H9 (cell line): ENCODE results near the gene KCTD18. TPM values are rescaled to one million over a fixed set of nuclear protein-coding genes. Genes with fewer than 3 reads are reported as not detected.

ENCODE experiments used
- DNase-seq: peaks from one replicate; pipeline ENCODE4 v3.0.0-alpha.2; 2017
- H2AFZ ChIP-seq: one replicate; pipeline ENCODE4 v1.6.1; 2013; ENCODE audit warnings: mild to moderate bottlenecking, low read length, control low read depth, moderate library complexity
- H2AK5ac ChIP-seq: 2 replicates; pipeline ENCODE4 v1.6.1; 2013; ENCODE audit warnings: low read length, control low read depth, mixed read lengths; ENCODE audit not compliant: insufficient read length
- H2BK120ac ChIP-seq: one replicate; pipeline ENCODE4 v1.6.1; 2013; ENCODE audit warnings: low read depth, mild to moderate bottlenecking, low read length, control low read depth, inconsistent platforms; ENCODE audit not compliant: poor library complexity, severe bottlenecking
- H2BK12ac ChIP-seq: 2 replicates; pipeline ENCODE4 v1.6.1; 2013; ENCODE audit warnings: low read length, control low read depth, mixed read lengths, low read depth; ENCODE audit not compliant: insufficient read length
- H2BK15ac ChIP-seq: 2 replicates; pipeline ENCODE4 v1.6.1; 2013; ENCODE audit warnings: low read depth, low read length, control low read depth
- H2BK20ac ChIP-seq: one replicate; pipeline ENCODE4 v1.6.1; 2013; ENCODE audit warnings: low read depth, mild to moderate bottlenecking, low read length, control low read depth, inconsistent platforms; ENCODE audit not compliant: poor library complexity, severe bottlenecking
- H2BK5ac ChIP-seq: 2 replicates; pipeline ENCODE4 v1.6.1; 2013; ENCODE audit warnings: low read length, control low read depth, mixed read lengths; ENCODE audit not compliant: insufficient read length
- H3K14ac ChIP-seq: 2 replicates; pipeline ENCODE4 v1.6.1; 2013; ENCODE audit warnings: low read length, control low read depth; ENCODE audit not compliant: insufficient read depth
- H3K18ac ChIP-seq: 2 replicates; pipeline ENCODE4 v1.6.1; 2013; ENCODE audit warnings: low read depth, mild to moderate bottlenecking, mixed read lengths, low read length, control low read depth; ENCODE audit not compliant: insufficient read length
- H3K23ac ChIP-seq: 2 replicates; pipeline ENCODE4 v1.6.1; 2013; ENCODE audit warnings: low read length, control low read depth, mixed read lengths, low read depth; ENCODE audit not compliant: insufficient read length
- H3K23me2 ChIP-seq: 2 replicates; pipeline ENCODE4 v1.6.1; 2013; ENCODE audit warnings: low read depth, mild to moderate bottlenecking, mixed read lengths, low read length, control low read depth; ENCODE audit not compliant: insufficient read length, poor library complexity, severe bottlenecking
- H3K27ac ChIP-seq: 2 replicates; pipeline ENCODE4 v1.5.1; 2013; ENCODE audit warnings: low read length, control low read depth, mixed read lengths, low read depth; ENCODE audit not compliant: insufficient read length
- H3K27me3 ChIP-seq: 2 replicates; pipeline ENCODE4 v1.6.1; 2013; ENCODE audit warnings: low read length, control low read depth, inconsistent platforms; ENCODE audit not compliant: insufficient read depth
- H3K4ac ChIP-seq: 2 replicates; pipeline ENCODE4 v1.6.1; 2013; ENCODE audit warnings: low read depth, mild to moderate bottlenecking, control low read depth, inconsistent platforms, low read length, moderate library complexity
- H3K4me1 ChIP-seq: 2 replicates; pipeline ENCODE4 v1.6.1; 2013; ENCODE audit warnings: low read length, control low read depth, inconsistent platforms; ENCODE audit not compliant: insufficient read depth
- H3K4me2 ChIP-seq: 2 replicates; pipeline ENCODE4 v1.6.1; 2013; ENCODE audit warnings: low read length, control low read depth, mixed read lengths; ENCODE audit not compliant: insufficient read length, insufficient read depth
- H3K56ac ChIP-seq: 2 replicates; pipeline ENCODE4 v1.6.1; 2013; ENCODE audit warnings: low read depth, mild to moderate bottlenecking, mixed read lengths, low read length, control low read depth; ENCODE audit not compliant: insufficient read length
- H3K79me1 ChIP-seq: 2 replicates; pipeline ENCODE4 v1.6.1; 2013; ENCODE audit warnings: low read depth, mild to moderate bottlenecking, moderate library complexity, low read length, control low read depth, inconsistent platforms; ENCODE audit not compliant: insufficient read depth, poor library complexity, severe bottlenecking
- H3K79me2 ChIP-seq: 2 replicates; pipeline ENCODE4 v1.6.1; 2013; ENCODE audit warnings: low read length, control low read depth, inconsistent platforms; ENCODE audit not compliant: insufficient read depth
- H3K9ac ChIP-seq: 2 replicates; pipeline ENCODE4 v1.6.1; 2013; ENCODE audit warnings: low read length, control low read depth, mixed read lengths; ENCODE audit not compliant: insufficient read length; ENCODE audit errors: extremely low read depth
- H3K9me3 ChIP-seq: one replicate; pipeline ENCODE4 v1.6.1; 2013; ENCODE audit warnings: low read depth, low read length, inconsistent platforms; ENCODE audit not compliant: control insufficient read depth
- H3T11ph ChIP-seq: one replicate; pipeline ENCODE4 v1.6.1; 2013; ENCODE audit warnings: mild to moderate bottlenecking, low read length, control low read depth, inconsistent platforms
- H4K20me1 ChIP-seq: one replicate; pipeline ENCODE4 v1.6.1; 2013; ENCODE audit not compliant: control insufficient read depth, insufficient read length, insufficient read depth
- H4K5ac ChIP-seq: 2 replicates; pipeline ENCODE4 v1.6.1; 2013; ENCODE audit warnings: low read depth, mild to moderate bottlenecking, mixed read lengths, low read length, control low read depth; ENCODE audit not compliant: insufficient read length
- H4K8ac ChIP-seq: replicated peaks from 2 replicates; pipeline ENCODE4 v1.6.1; 2013; ENCODE audit warnings: low read length, control low read depth, mixed read lengths, low read depth; ENCODE audit not compliant: insufficient read length
- H4K91ac ChIP-seq: 2 replicates; pipeline ENCODE4 v1.6.1; 2013; ENCODE audit warnings: low read depth, mild to moderate bottlenecking, moderate library complexity, mixed read lengths, low read length, control low read depth; ENCODE audit not compliant: insufficient read length
- H3K27ac Mint-ChIP-seq, 3 experiments: 2 replicates in 2 of 3; 3 replicates in 1 of 3; pipeline ENCODE4 v1.8.0; 2020 to 2021; ENCODE audit warnings: mixed read lengths in 3 of 3, mild to moderate bottlenecking in 1 of 3, moderate library complexity in 1 of 3
- H3K27me3 Mint-ChIP-seq: 2 replicates; pipeline ENCODE4 v1.8.0; 2021; ENCODE audit warnings: low read depth, mild to moderate bottlenecking, moderate library complexity, mixed read lengths
- H3K36me3 Mint-ChIP-seq, 3 experiments: 2 replicates in 2 of 3; 3 replicates in 1 of 3; pipeline ENCODE4 v1.8.0; 2020 to 2021; ENCODE audit warnings: low read depth in 3 of 3, mixed read lengths in 3 of 3; ENCODE audit not compliant: insufficient read depth in 1 of 3
- H3K4me1 Mint-ChIP-seq, 2 experiments: 2 replicates each; pipeline ENCODE4 v1.8.0; 2020; ENCODE audit warnings: mixed read lengths in 2 of 2
- H3K4me3 Mint-ChIP-seq, 2 experiments: 2 replicates in 1 of 2; 3 replicates in 1 of 2; pipeline ENCODE4 v1.8.0; 2020 to 2021; ENCODE audit warnings: mild to moderate bottlenecking in 2 of 2, mixed read lengths in 2 of 2, moderate library complexity in 1 of 2
- H3K9me3 Mint-ChIP-seq, 2 experiments: 2 replicates in 1 of 2; 3 replicates in 1 of 2; pipeline ENCODE4 v1.8.0; 2020; ENCODE audit warnings: mild to moderate bottlenecking in 2 of 2, mixed read lengths in 2 of 2, moderate library complexity in 1 of 2
- WGBS: extraction: QIAGEN DNeasy Blood & Tissue Kit; methylation state at CpG from one replicate; pipeline ENCODE4 v1.1.7; 2013; ENCODE audit warnings: missing lambda C conversion rate, low lambda C conversion rate, mixed read lengths; ENCODE audit not compliant: insufficient read length; ENCODE audit errors: extremely low coverage; 5-methylcytosine and 5-hydroxymethylcytosine counted together
- total RNA-seq: library from RNA; stranded (reverse); gene quantifications from 2 replicates; pipeline ENCODE4 v1.2.1, GENCODE V29; 2021
- TF ChIP-seq, protein P1 (sequence below): fragments of 200-600 bp; sonication (generic); conservative IDR thresholded peaks from 3 replicates; pipeline ENCODE4 v1.8.0; 2021; ENCODE audit warnings: antibody characterized with exemption, mild to moderate bottlenecking

KCTD18 gene
- total RNA-seq, 1 experiment from 2014 or later: 4.9 TPM

DNA sequence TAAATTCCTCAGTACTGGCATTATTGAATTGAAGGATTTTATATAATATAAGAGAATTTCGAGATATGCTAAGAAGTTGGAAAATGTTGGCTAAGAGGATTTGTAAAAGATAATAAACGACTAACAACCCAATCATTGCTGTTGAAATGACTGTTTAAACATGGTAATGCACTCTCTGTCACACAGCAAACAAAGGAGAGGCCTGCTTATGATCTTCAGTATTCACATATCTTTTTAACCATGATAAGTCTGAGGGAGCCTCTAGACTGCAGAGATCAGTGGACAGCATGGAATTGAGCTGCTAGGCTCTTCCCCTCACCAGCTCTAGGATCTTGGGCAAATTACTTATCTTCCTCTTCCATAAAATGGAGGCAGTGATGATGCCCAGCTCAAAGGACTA lies 2.7 kb downstream of the KCTD18 start:
- Mint-ChIP-seq H3K4me3 (no peak overlapping the region), H3K27ac (no peak overlapping the region), H3K4me1 (peaks cover 11 to 13% of the 10 kb centered on the region in 2 experiments), H3K9me3 (no peaks in the 10 kb centered on the region; a peak in 1 of 5 replicates), H3K27me3 (no peaks in the 10 kb centered on the region), H3K36me3 (peaks cover 3 to 8% (median 4%) of the 10 kb centered on the region in 3 experiments; a peak in 6 of 7 replicates)
- H4K8ac ChIP-seq: no peak overlapping the region
- H3K14ac ChIP-seq: no peak overlapping the region
- WGBS: 100% methylated on average over 1 of the region's 2 CpGs
- TF ChIP-seq, protein P1, sequence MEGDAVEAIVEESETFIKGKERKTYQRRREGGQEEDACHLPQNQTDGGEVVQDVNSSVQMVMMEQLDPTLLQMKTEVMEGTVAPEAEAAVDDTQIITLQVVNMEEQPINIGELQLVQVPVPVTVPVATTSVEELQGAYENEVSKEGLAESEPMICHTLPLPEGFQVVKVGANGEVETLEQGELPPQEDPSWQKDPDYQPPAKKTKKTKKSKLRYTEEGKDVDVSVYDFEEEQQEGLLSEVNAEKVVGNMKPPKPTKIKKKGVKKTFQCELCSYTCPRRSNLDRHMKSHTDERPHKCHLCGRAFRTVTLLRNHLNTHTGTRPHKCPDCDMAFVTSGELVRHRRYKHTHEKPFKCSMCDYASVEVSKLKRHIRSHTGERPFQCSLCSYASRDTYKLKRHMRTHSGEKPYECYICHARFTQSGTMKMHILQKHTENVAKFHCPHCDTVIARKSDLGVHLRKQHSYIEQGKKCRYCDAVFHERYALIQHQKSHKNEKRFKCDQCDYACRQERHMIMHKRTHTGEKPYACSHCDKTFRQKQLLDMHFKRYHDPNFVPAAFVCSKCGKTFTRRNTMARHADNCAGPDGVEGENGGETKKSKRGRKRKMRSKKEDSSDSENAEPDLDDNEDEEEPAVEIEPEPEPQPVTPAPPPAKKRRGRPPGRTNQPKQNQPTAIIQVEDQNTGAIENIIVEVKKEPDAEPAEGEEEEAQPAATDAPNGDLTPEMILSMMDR: no peak
- no peaks in the 10 kb centered on the region for H3K79me2 ChIP-seq
- no peak overlapping the region for H2BK12ac ChIP-seq
- no peak overlapping the region for H2AK5ac ChIP-seq
- H3K56ac ChIP-seq: no peak overlapping the region
- H2BK120ac ChIP-seq: no peak overlapping the region
- H3K4me2 ChIP-seq: no peak overlapping the region
- no peak overlapping the region for H2AFZ ChIP-seq
- H3K23me2 ChIP-seq: peaks cover 5% of the 10 kb centered on the region
- H3K27ac ChIP-seq: no peak overlapping the region
- no peaks in the 10 kb centered on the region for H3K79me1 ChIP-seq
- no peak overlapping the region for H3K4ac ChIP-seq
- no peak overlapping the region for H2BK20ac ChIP-seq
- H3K4me1 ChIP-seq: no peaks in the 10 kb centered on the region; the same call in 1 of the 2 replicates
- no peak overlapping the region for H4K5ac ChIP-seq
- no peaks in the 10 kb centered on the region for H3K27me3 ChIP-seq
- no peak overlapping the region for H4K91ac ChIP-seq
- DNase-seq: no peak
- H3K9me3 ChIP-seq: no peaks in the 10 kb centered on the region
- H2BK15ac ChIP-seq: no peak overlapping the region
- H2BK5ac ChIP-seq: no peak overlapping the region
- no peaks in the 10 kb centered on the region for H4K20me1 ChIP-seq
- H3K18ac ChIP-seq: no peak overlapping the region
- no peak overlapping the region for H3K23ac ChIP-seq
- no peak overlapping the region for H3T11ph ChIP-seq
- no peak overlapping the region for H3K9ac ChIP-seq
